ENCODE results near the gene NPAT.
"Not testable (repeated sequence)": the region's sequence is repeated elsewhere in the genome, so short reads cannot be mapped to it uniquely, and the experiment has no call there.

NPAT gene

GRCh38 chr11:108218912-108219783 lies 3.3 kb downstream of the NPAT start:
- no peak for DNase-seq (ENCODE audit: low read depth)

- no peak for DNase-seq (ENCODE audit: low read depth)
Observed at GRCh38 chr11:108218455-108218854, 4.0 kb downstream of the NPAT start.

- DNase-seq (ENCODE audit: low read depth), result no peak
Observed at GRCh38 chr11:108216988-108217387, 5.5 kb downstream of the NPAT start.

- no peak for DNase-seq (ENCODE audit: low read depth)
Observed at GRCh38 chr11:108213784-108214183, 8.7 kb downstream of the NPAT start.

GRCh38 chr11:108210441-108210840 lies 12.0 kb downstream of the NPAT start:
- no peak for DNase-seq (ENCODE audit: low read depth)

- no peak for DNase-seq (ENCODE audit: low read depth)
Observed at GRCh38 chr11:108207683-108208060, 14.8 kb downstream of the NPAT start.

- DNase-seq (ENCODE audit: low read depth), result no peak
Observed at GRCh38 chr11:108206969-108207682, 15.3 kb downstream of the NPAT start.

- no peak for DNase-seq (ENCODE audit: low read depth)
Observed at GRCh38 chr11:108206171-108206570, 16.3 kb downstream of the NPAT start.

GRCh38 chr11:108204929-108205499 lies 17.4 kb downstream of the NPAT start:
- no peak for DNase-seq (ENCODE audit: low read depth)

- DNase-seq (ENCODE audit: low read depth), result no peak
Observed at GRCh38 chr11:108204376-108204775, 18.1 kb downstream of the NPAT start.

- no peak for DNase-seq (ENCODE audit: low read depth)
Observed at GRCh38 chr11:108203075-108203474, 19.4 kb downstream of the NPAT start.

- DNase-seq (ENCODE audit: low read depth), result no peak
Observed at GRCh38 chr11:108199446-108200321, 22.8 kb downstream of the NPAT start.

- no peak for DNase-seq (ENCODE audit: low read depth)
Observed at GRCh38 chr11:108198833-108199232, 23.6 kb downstream of the NPAT start.

GRCh38 chr11:108197351-108197750 lies 25.1 kb downstream of the NPAT start:
- DNase-seq (ENCODE audit: low read depth), result no peak

- no peak for DNase-seq (ENCODE audit: low read depth)
Observed at GRCh38 chr11:108196901-108197300, 25.5 kb downstream of the NPAT start.

GRCh38 chr11:108193725-108194124 lies 28.7 kb downstream of the NPAT start:
- DNase-seq (ENCODE audit: low read depth), result no peak

GRCh38 chr11:108177570-108177969 lies 44.9 kb downstream of the NPAT start:
- no peak for DNase-seq (ENCODE audit: low read depth)

GRCh38 chr11:108170184-108170583 lies 52.3 kb downstream of the NPAT start:
- DNase-seq (ENCODE audit: low read depth), result no peak

GRCh38 chr11:108167624-108168023 lies 54.8 kb downstream of the NPAT start:
- no peak for DNase-seq (ENCODE audit: low read depth)

- DNase-seq (ENCODE audit: low read depth), result not testable (repeated sequence)
Observed at GRCh38 chr11:108162878-108163277, 59.6 kb downstream of the NPAT start.

GRCh38 chr11:108160970-108161566 lies 61.4 kb downstream of the NPAT start:
- DNase-seq (ENCODE audit: low read depth), result no peak

- DNase-seq (ENCODE audit: low read depth), result no peak
Observed at GRCh38 chr11:108154591-108154990, 67.8 kb downstream of the NPAT start.

All from stimulated activated CD8-positive, alpha-beta memory T cell treated with anti-CD3 and anti-CD28 coated beads, Interleukin-12 subunit alpha, Interleukin-12 subunit beta, amount 100 ng/mL, for 1 hour (primary cell).